Activated CD4-positive, CD25-positive, alpha-beta regulatory T cell treated with anti-CD3 and anti-CD28 coated beads, Interleukin-2, amount 50 U/mL, for 24 hours (primary cell): ENCODE data around the gene MID1.
"Not testable (repeated sequence)": the region's sequence is repeated elsewhere in the genome, so short reads cannot be mapped to it uniquely, and the experiment has no call there.

Experiments used
- ATAC-seq, 2 donors: fragments of 150-1000 bp; cut with Tn5 transposase; one replicate each; pipeline ENCODE4 v1.10.0; 2021; ENCODE audit warnings: mild to moderate bottlenecking in 1 of 2, moderate library complexity in 1 of 2

Gene MID1

GRCh38 chrX:10617186-10617998, 3.0 kb downstream of the MID1 start:
- ATAC-seq = no peak

- ATAC-seq = no peak
These were observed 4.2 kb downstream of the MID1 start for GRCh38 chrX:10615931-10616774.

GRCh38 chrX:10612215-10612614, 8.2 kb downstream of the MID1 start:
- ATAC-seq = no peak

GRCh38 chrX:10611441-10612090, 8.8 kb downstream of the MID1 start:
- no peak for ATAC-seq

GRCh38 chrX:10608099-10608498, 12.3 kb downstream of the MID1 start:
- ATAC-seq = no peak

GRCh38 chrX:10607233-10607632, 13.2 kb downstream of the MID1 start:
- ATAC-seq = no peak

- no peak for ATAC-seq
These were observed 16.8 kb downstream of the MID1 start for GRCh38 chrX:10603612-10604011.

GRCh38 chrX:10602646-10603045, 17.7 kb downstream of the MID1 start:
- no peak for ATAC-seq

GRCh38 chrX:10600479-10600878, 19.9 kb downstream of the MID1 start:
- ATAC-seq = no peak

GRCh38 chrX:10598540-10598939, 21.8 kb downstream of the MID1 start:
- no peak for ATAC-seq

GRCh38 chrX:10597871-10598270, 22.5 kb downstream of the MID1 start:
- no peak for ATAC-seq

- ATAC-seq = no peak
These were observed 28.7 kb downstream of the MID1 start for GRCh38 chrX:10591363-10592335.

- ATAC-seq = not testable (repeated sequence)
These were observed 30.6 kb downstream of the MID1 start for GRCh38 chrX:10589787-10590186.

- no peak for ATAC-seq
These were observed 31.3 kb downstream of the MID1 start for GRCh38 chrX:10589098-10589497.

- not testable (repeated sequence) for ATAC-seq
These were observed 35.5 kb downstream of the MID1 start for GRCh38 chrX:10584882-10585281.

- ATAC-seq = no peak
These were observed 37.4 kb downstream of the MID1 start for GRCh38 chrX:10582945-10583344.

GRCh38 chrX:10582215-10582733, 38.1 kb downstream of the MID1 start:
- ATAC-seq = no peak

- no peak for ATAC-seq
These were observed 41.0 kb downstream of the MID1 start for GRCh38 chrX:10579112-10580011.

GRCh38 chrX:10578527-10578926, 41.9 kb downstream of the MID1 start:
- no peak for ATAC-seq

- ATAC-seq = no peak
These were observed 42.5 kb downstream of the MID1 start for GRCh38 chrX:10577853-10578252.
